HepG2 (cell line): ENCODE measurements around the gene MARCOL. TPM values are rescaled to one million over a fixed set of nuclear protein-coding genes. Genes with fewer than 3 reads are reported as not detected.

Source experiments
- polyA plus RNA-seq, 8 experiments: library from polyadenylated mRNA; depleted of rRNA in 3 of 8; stranded (reverse) in 7 of 8; unstranded in 1 of 8; fragments of >200 nt; fragmentation: Illumina TruSeq in 4 of 8; extraction: Trizol in 4 of 8; gene quantifications; 2 replicates each; pipeline versions ENCODE4 v1.2.1 to v1.2.3, GENCODE V29; 2011 to 2016; ENCODE audit warnings: low read depth in 4 of 8, missing spikeins in 1 of 8, mixed read lengths in 1 of 8; ENCODE audit not compliant: insufficient read depth in 1 of 8
- small RNA-seq, 3 experiments: library from RNA; depleted of rRNA; stranded (forward); fragments of <200 nt; gene quantifications; one replicate each; pipeline ENCODE3, GENCODE V24; 2012; ENCODE audit warnings: low read depth in 2 of 3, low replicate concordance in 1 of 3; ENCODE audit not compliant: insufficient read length in 3 of 3, insufficient read depth in 2 of 3
- total RNA-seq, 5 experiments: library from RNA; depleted of rRNA; stranded (reverse); fragments of >200 nt; fragmentation: Illumina TruSeq; extraction: Trizol; gene quantifications; 2 replicates each; pipeline ENCODE4 v1.2.3, GENCODE V29; 2016; ENCODE audit warnings: low read depth in 1 of 5

Gene MARCOL
- total and polyA plus RNA-seq, 2 of the 13 experiments (the other 11 are each of a cell fraction or from before 2014, with no cell fraction given) = not detected

Small RNAs within 50 kb of the gene (small RNA-seq; reads per million reads assigned to genes)
- gene HMGN1P16 = 0 reads per million in 3 experiments

Other genes with a start within 250 kb of the MARCOL start
- gene SPINK5, start 174.5 kb upstream of the MARCOL start, total RNA-seq (2016; rRNA removed; fragmentation: Illumina TruSeq; extraction: Trizol) = not detected in 2 replicates
- gene SPINK5, start 174.5 kb upstream of the MARCOL start, polyA plus RNA-seq (2011; rRNA removed) = 0.01 and 0.03 TPM in 2 replicates
- not detected in 2 replicates for gene SPINK14, start 70.0 kb upstream of the MARCOL start, total RNA-seq (2016; rRNA removed; fragmentation: Illumina TruSeq; extraction: Trizol)
- not detected in 2 replicates for gene SPINK14, start 70.0 kb upstream of the MARCOL start, polyA plus RNA-seq (2011; rRNA removed)
- not detected in 2 replicates for gene SPINK6, start 35.5 kb upstream of the MARCOL start, total RNA-seq (2016; rRNA removed; fragmentation: Illumina TruSeq; extraction: Trizol)
- gene SPINK6, start 35.5 kb upstream of the MARCOL start, polyA plus RNA-seq (2011; rRNA removed) = not detected in 2 replicates
- not detected in 2 replicates for gene SPINK13, start 30.3 kb downstream of the MARCOL start, total RNA-seq (2016; rRNA removed; fragmentation: Illumina TruSeq; extraction: Trizol)
- gene SPINK13, start 30.3 kb downstream of the MARCOL start, polyA plus RNA-seq (2011; rRNA removed) = not detected in 2 replicates
- not detected in 2 replicates for gene SPINK7, start 73.9 kb downstream of the MARCOL start, total RNA-seq (2016; rRNA removed; fragmentation: Illumina TruSeq; extraction: Trizol)
- gene SPINK7, start 73.9 kb downstream of the MARCOL start, polyA plus RNA-seq (2011; rRNA removed) = 0.15 TPM in 1 of 2 replicates, not detected in the other
- gene SPINK9, start 97.0 kb downstream of the MARCOL start, total RNA-seq (2016; rRNA removed; fragmentation: Illumina TruSeq; extraction: Trizol) = not detected in 2 replicates
- not detected in 2 replicates for gene SPINK9, start 97.0 kb downstream of the MARCOL start, polyA plus RNA-seq (2011; rRNA removed)
- 35.6 and 35.9 TPM in 2 replicates for gene FBXO38, start 145.4 kb downstream of the MARCOL start, total RNA-seq (2016; rRNA removed; fragmentation: Illumina TruSeq; extraction: Trizol)
- gene FBXO38, start 145.4 kb downstream of the MARCOL start, polyA plus RNA-seq (2011; rRNA removed) = 23.7 and 24.8 TPM in 2 replicates